HEK293T (cell line): Measurements from ENCODE around the gene KRAS.

ENCODE experiments used
- CTBP1 ChIP-seq: fragments of 450-650 bp; IDR thresholded peaks from 2 replicates; pipeline ENCODE4 v1.6.1; 2016; ENCODE audit warnings: borderline replicate concordance
- FOXK2 ChIP-seq: fragments of 450-650 bp; IDR thresholded peaks from 2 replicates; pipeline ENCODE4 v1.6.1; 2016; ENCODE audit warnings: mild to moderate bottlenecking
- NFRKB ChIP-seq: fragments of 450-650 bp; IDR thresholded peaks from 2 replicates; pipeline ENCODE4 v1.6.1; 2016; ENCODE audit warnings: mild to moderate bottlenecking, moderate library complexity
- PKNOX1 ChIP-seq: fragments of 450-650 bp; IDR thresholded peaks from 2 replicates; pipeline ENCODE4 v1.6.1; 2016
- SP1 ChIP-seq: fragments of 450-650 bp; IDR thresholded peaks from 2 replicates; pipeline ENCODE4 v1.6.1; 2017
- TARDBP ChIP-seq: fragments of 450-650 bp; IDR thresholded peaks from 2 replicates; pipeline ENCODE4 v1.6.1; 2016
- ZNF384 ChIP-seq: fragments of 450-650 bp; IDR thresholded peaks from 2 replicates; pipeline ENCODE4 v1.6.1; 2016

GRCh38 chr12:25186788-25187402 is 63.8 kb downstream of the KRAS start:
- no peak for TF ChIP-seq PKNOX1
- no peak for TF ChIP-seq TARDBP
- TF ChIP-seq NFRKB = no peak
- TF ChIP-seq CTBP1 = no peak
- no peak for TF ChIP-seq SP1
- no peak for TF ChIP-seq ZNF384
- no peak for TF ChIP-seq FOXK2
